Retinal pigment epithelial cell (primary cell): ENCODE measurements around the gene COPS9.

Source experiments
- DNase-seq: peaks from one replicate; pipeline ENCODE4 v3.0.0-alpha.2; 2010; ENCODE audit warnings: low read depth
- H3K4me3 ChIP-seq: 2 replicates; pipeline ENCODE4 v1.5.1; 2011; ENCODE audit warnings: mild to moderate bottlenecking, low read length, control low read depth, moderate library complexity
- TF ChIP-seq, protein P1 (sequence below): conservative IDR thresholded peaks from 2 replicates; pipeline ENCODE4 v1.5.1; 2011; ENCODE audit warnings: low read depth, low read length, control low read depth, inconsistent platforms

The COPS9 gene

DNA sequence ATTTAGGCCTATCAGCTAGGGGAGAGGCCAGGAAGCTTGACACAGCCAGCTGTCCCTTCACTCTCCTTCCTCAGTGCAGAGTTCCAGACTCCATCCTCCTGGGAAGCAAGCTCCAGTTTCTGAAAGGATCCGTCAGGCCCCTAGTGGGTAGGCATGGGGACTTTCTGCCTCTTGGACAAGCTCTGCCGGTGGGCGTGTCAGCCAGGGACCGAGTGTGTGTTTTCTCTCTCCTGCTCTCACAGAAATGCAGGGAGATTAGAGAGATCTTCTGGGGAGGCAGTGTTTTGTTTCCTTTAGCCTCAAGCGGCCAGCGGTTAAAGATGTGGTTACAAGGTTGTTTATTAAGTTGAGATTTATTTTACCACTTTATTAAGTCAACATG, 34.2 kb upstream of the COPS9 start:
- TF ChIP-seq, protein P1, sequence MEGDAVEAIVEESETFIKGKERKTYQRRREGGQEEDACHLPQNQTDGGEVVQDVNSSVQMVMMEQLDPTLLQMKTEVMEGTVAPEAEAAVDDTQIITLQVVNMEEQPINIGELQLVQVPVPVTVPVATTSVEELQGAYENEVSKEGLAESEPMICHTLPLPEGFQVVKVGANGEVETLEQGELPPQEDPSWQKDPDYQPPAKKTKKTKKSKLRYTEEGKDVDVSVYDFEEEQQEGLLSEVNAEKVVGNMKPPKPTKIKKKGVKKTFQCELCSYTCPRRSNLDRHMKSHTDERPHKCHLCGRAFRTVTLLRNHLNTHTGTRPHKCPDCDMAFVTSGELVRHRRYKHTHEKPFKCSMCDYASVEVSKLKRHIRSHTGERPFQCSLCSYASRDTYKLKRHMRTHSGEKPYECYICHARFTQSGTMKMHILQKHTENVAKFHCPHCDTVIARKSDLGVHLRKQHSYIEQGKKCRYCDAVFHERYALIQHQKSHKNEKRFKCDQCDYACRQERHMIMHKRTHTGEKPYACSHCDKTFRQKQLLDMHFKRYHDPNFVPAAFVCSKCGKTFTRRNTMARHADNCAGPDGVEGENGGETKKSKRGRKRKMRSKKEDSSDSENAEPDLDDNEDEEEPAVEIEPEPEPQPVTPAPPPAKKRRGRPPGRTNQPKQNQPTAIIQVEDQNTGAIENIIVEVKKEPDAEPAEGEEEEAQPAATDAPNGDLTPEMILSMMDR, result no peak
- no peak overlapping the region for H3K4me3 ChIP-seq
- DNase-seq, result no peak

DNA sequence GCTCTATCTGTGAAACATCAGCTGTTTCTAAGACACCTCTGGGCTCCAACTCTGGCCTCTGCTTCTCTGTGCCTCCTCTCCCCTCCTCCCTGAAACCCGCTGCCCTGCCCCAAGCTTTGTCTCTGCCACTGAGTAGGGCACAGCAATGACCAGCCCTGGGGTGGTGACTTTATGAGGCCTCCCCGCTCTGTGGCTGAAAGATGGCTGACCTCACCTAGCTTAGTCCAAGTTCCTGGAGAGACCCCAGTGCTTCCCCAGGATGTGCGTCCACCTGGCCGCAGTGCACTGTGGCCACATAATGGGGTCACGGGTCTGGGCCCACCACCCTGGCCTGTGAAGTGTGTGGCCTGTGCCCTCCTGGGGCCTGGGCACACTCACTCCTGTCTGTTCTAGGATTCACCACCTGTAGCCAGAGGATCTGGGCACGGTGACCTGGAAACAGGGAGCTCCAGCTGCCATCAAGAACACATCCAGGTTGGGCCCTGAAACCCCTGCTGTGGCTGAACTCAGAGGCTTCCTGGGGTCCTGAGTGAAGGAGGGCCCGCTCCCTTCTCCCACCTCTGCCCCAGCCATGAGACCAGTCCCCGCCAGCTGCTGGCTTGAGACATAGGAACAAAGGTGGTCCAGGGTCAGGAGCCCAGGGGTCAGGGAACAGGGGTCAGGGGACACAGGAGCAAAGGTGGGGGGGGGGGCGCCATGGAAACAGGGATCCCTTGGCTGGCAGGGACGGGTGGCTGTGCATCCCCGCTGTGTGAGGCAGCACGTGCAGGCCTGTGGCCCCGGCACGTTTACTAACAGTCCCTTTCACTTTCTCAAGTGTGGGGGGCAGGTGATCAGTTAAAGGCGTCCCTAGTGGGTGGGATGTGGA, 33.6 kb upstream of the COPS9 start:
- no peak for DNase-seq
- H3K4me3 ChIP-seq, result no peak overlapping the region
- TF ChIP-seq, protein P1, result no peak

DNA sequence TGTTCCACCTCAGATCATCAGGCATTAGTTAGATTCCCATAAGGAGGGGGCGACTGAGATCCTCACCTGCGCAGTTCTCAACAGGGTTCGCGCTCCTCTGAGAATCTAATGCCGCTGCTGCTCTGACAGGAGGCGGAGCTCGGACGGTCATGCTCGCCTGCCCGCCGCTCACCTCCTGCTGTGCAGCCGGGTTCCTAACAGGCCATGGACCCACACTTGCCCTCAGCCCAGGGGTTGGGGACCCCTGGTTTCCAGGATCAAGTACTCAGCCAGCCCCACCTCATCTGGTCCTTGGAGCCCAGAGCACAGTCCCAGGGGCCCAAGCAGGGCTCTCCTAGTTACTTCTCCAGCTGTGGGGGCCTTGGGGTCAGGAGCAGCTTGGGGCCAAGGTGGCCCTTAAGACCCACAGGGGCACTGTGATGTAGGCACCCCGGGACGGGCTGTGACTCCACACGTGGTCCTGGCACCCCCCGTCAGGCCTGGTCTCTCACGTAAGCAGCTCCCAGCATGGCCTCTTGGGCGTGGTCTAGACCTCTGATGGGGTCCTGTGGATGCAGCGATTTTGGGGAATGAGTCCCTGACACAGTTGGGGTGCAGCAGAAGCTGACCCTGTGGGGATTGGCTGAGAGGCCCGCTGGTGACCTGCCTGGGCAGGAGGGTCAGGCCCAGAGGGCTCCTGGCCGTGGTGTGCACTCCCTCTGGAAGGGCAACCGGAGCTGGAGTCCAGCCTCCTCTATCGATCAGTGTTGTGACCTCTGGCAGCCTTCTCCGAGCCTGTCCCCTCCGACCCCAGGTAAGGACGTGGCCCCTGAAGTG, 32.6 kb upstream of the COPS9 start:
- no peak for DNase-seq
- H3K4me3 ChIP-seq, result no peak overlapping the region
- TF ChIP-seq, protein P1, result no peak

DNA sequence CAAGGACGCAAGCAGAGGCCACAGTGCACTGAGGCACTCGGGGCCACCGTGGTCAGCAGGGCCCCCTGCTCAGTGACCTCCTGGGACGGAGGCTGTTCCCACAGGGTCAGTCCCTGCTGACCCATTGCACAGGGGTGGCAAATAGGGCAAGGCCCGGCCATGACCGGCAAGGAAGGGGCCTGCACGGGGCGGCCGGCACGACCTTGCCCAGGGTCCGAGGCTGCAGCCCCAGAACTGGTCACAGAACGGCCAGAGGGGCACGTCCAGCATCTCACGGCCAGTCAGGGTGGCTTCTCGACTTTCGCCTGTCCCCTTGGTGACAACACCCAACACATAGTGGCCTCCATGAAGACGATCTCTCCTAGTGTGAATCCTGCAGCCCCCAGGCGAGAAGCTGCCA, 31.9 kb upstream of the COPS9 start:
- H3K4me3 ChIP-seq, result no peak overlapping the region
- TF ChIP-seq, protein P1, result no peak
- no peak for DNase-seq

DNA sequence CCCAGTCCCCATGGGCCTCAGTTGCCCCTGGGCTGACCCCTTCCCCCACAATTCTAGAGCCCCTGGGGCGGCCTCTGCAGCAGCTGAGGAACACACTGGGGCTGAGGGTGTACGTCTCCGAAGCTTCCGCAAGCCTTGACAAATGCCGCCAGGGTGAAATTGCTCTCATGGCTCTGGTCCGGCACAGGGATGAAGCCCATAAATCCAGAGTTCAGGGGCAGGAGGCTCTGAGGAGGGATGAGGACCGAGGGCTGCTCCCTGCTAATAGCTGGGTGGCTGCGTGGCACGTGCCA, 31.4 kb upstream of the COPS9 start:
- TF ChIP-seq, protein P1, result no peak
- H3K4me3 ChIP-seq, result no peak overlapping the region
- no peak for DNase-seq

DNA sequence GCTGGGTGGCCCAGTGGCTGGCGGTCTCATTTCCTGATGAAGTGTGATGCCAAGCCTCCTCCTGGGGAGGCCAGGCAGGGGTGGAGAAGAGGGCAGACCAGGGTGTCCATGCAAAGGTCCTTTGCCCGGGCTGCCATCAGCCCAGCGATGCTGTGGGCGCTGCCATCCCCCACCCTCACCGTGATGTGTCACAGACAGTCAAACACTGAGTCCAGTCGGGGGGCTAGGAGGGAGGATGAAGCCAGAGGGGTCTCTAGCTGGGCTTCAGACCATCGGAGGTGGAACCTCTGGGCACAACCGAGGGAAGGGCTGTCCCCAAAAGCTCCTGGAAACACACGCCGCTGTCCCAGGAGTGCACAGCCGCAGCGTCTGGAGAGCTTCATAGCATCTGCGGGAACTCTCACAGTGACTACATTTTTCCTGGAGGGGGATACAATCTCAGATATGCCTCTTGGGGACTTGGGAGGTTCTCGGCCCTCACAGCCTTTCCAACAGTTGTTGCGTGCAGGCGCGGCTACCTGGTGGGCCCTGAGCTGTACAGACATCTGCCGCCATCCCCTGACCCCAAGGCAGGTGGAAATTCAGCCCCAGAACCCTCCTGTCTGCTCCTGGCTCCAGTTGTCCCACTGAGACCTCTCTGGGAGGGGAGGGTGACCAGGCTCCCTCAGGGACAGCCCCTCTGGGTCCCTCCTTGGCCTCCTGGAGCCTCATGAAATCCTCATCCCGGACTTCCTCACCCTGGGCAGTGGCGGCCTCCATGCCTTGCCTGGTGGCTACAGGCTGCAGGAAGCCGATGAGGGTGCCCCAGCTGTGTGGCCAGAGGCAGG, 30.9 kb upstream of the COPS9 start:
- DNase-seq, result no peak
- TF ChIP-seq, protein P1, result no peak
- no peak overlapping the region for H3K4me3 ChIP-seq
